ENCODE results near the gene EPG5.

- TF ChIP-seq PATZ1 (CRISPR knock-in tag; IDR thresholded peaks at IDR 0.05; ENCODE audit: borderline replicate concordance) (no peak), RARB (CRISPR knock-in tag; IDR thresholded peaks at IDR 0.05) (no peak), ZFP3 (CRISPR knock-in tag; IDR thresholded peaks at IDR 0.05) (no peak), TSHZ2 (CRISPR knock-in tag; IDR thresholded peaks at IDR 0.05) (no peak), TOX (CRISPR knock-in tag; IDR thresholded peaks at IDR 0.05; ENCODE audit: borderline replicate concordance) (no peak), GLIS3 (CRISPR knock-in tag; IDR thresholded peaks at IDR 0.05) (no peak), ISL1 (CRISPR knock-in tag; IDR thresholded peaks at IDR 0.05) (no peak), POU6F1 (CRISPR knock-in tag; IDR thresholded peaks at IDR 0.05; ENCODE audit: borderline replicate concordance, low read depth) (no peak), OSR1 (CRISPR knock-in tag; IDR thresholded peaks at IDR 0.05) (no peak), ZNF565 (CRISPR knock-in tag; conservative IDR thresholded peaks at IDR 0.05; ENCODE audit: low read depth) (no peak)
Measured at GRCh38 chr18:45896991-45897390, 70.1 kb downstream of the EPG5 start.

All from SK-N-SH treated with all-trans-retinoic acid at 6 μM for 48 hours (cell line).